ENCODE data around the gene KRTAP2-4.

The KRTAP2-4 gene

GRCh38 chr17:41029633-41030245 is 35.9 kb downstream of the KRTAP2-4 start, which contains the start of gene KRTAP1-4:
Gene KRTAP1-4, minus strand, starts transcription at chr17:41030195. Its CDS starts 117 bp downstream, at chr17:41030078.
- DNase-seq, result no peak

GRCh38 chr17:41026715-41027471 is 38.8 kb downstream of the KRTAP2-4 start, which contains the start of gene KRTAP1-5:
Gene KRTAP1-5, minus strand, starts transcription at chr17:41027208. Its CDS starts 53 bp downstream, at chr17:41027155.
- DNase-seq, result no peak

GRCh38 chr17:41024697-41025096 is 41.0 kb downstream of the KRTAP2-4 start:
- no peak for DNase-seq

- no peak for DNase-seq
Observed at GRCh38 chr17:41020336-41020735, 45.3 kb downstream of the KRTAP2-4 start.

GRCh38 chr17:41019415-41019814 is 46.3 kb downstream of the KRTAP2-4 start:
- DNase-seq, result no peak

GRCh38 chr17:41018541-41018940 is 47.1 kb downstream of the KRTAP2-4 start:
- DNase-seq, result no peak

- DNase-seq, result no peak
Observed at GRCh38 chr17:41016578-41017215, 49.0 kb downstream of the KRTAP2-4 start.

- DNase-seq, result no peak
Observed at GRCh38 chr17:41015454-41015853, 50.2 kb downstream of the KRTAP2-4 start.
